Head of caudate nucleus (tissue), 42 donors: Measurements from ENCODE around the gene TGDS.
"Not testable (repeated sequence)": the region's sequence is repeated elsewhere in the genome, so short reads cannot be mapped to it uniquely, and the experiment has no call there.

Source experiments
- DNase-seq, 42 donors: peaks; one replicate each; pipeline versions ENCODE4 v3.0.0 to v3.0.0-alpha.2; 2020 to 2021; ENCODE audit warnings: mixed read lengths in 7 of 42
- intact Hi-C: fragments of 100-400 bp; cut with DNase I; formaldehyde crosslinking; loops from one replicate; pipeline ENCODE4 v1.15.0; 2022

Gene TGDS

GRCh38 chr13:94595950-94596574 lies at the start of gene TGDS:
TGDS (minus strand) TSS chr13:94596152; CDS start chr13:94596136, 16 bp downstream.
- intact Hi-C loops = no loop called here
- DNase-seq = peak; percentile 79 to 94 (median 86)

- intact Hi-C loops = no loop called here
- DNase-seq = no peak
Measured at GRCh38 chr13:94641409-94641941, 45.5 kb upstream of the TGDS start.

GRCh38 chr13:94640721-94641120 lies 44.8 kb upstream of the TGDS start:
- intact Hi-C loops = no loop called here
- no peak for DNase-seq

- DNase-seq, intact Hi-C loops: not testable (repeated sequence)
Measured at GRCh38 chr13:94637677-94638076, 41.7 kb upstream of the TGDS start.

- no peak for DNase-seq
- intact Hi-C loops = no loop called here
Measured at GRCh38 chr13:94636942-94637578, 41.1 kb upstream of the TGDS start.

- intact Hi-C loops, DNase-seq: not testable (repeated sequence)
Measured at GRCh38 chr13:94636096-94636495, 40.1 kb upstream of the TGDS start.

- intact Hi-C loops = no loop called here
- DNase-seq = no peak
Measured at GRCh38 chr13:94632226-94632980, 36.5 kb upstream of the TGDS start.

- DNase-seq = no peak
- intact Hi-C loops = no loop called here
Measured at GRCh38 chr13:94630858-94631257, 34.9 kb upstream of the TGDS start.

GRCh38 chr13:94623316-94623715 lies 27.4 kb upstream of the TGDS start:
- no peak for DNase-seq
- intact Hi-C loops = no loop called here

GRCh38 chr13:94622344-94622743 lies 26.4 kb upstream of the TGDS start:
- intact Hi-C loops = no loop called here
- DNase-seq = no peak

- peak in 20 of 42 donors; percentile 10 to 61 (median 44) for DNase-seq
- intact Hi-C loops = no loop called here
Measured at GRCh38 chr13:94620286-94620896, 24.4 kb upstream of the TGDS start.

- DNase-seq = peak in 16 of 42 donors; percentile 20 to 75 (median 40)
- intact Hi-C loops = loop anchor here (2.0 kb wide), 1 partner anchor 181 kb away; no protein-coding TSS in a partner anchor
Measured at GRCh38 chr13:94617389-94618000, 21.5 kb upstream of the TGDS start.

GRCh38 chr13:94613051-94613450 lies 17.1 kb upstream of the TGDS start:
- DNase-seq = no peak
- intact Hi-C loops = no loop called here

GRCh38 chr13:94612050-94612449 lies 16.1 kb upstream of the TGDS start:
- DNase-seq = no peak
- intact Hi-C loops = no loop called here

GRCh38 chr13:94610475-94610874 lies 14.5 kb upstream of the TGDS start:
- intact Hi-C loops = no loop called here
- no peak for DNase-seq

- peak in 1 of 42 donors; percentile 40 for DNase-seq
Measured at GRCh38 chr13:94609196-94609595, 13.2 kb upstream of the TGDS start.

GRCh38 chr13:94608586-94608985 lies 12.6 kb upstream of the TGDS start:
- intact Hi-C loops = no loop called here
- DNase-seq = peak in 1 of 42 donors; percentile 30

More at GRCh38 chr13:94609196-94609595, 13.2 kb upstream of the TGDS start:
- intact Hi-C loops = no loop called here

GRCh38 chr13:94607939-94608338 lies 12.0 kb upstream of the TGDS start:
- intact Hi-C loops = no loop called here
- DNase-seq = no peak

GRCh38 chr13:94607056-94607455 lies 11.1 kb upstream of the TGDS start:
- no peak for DNase-seq
- intact Hi-C loops = no loop called here
